BJ (cell line): ENCODE data around the gene SAC3D1. TPM values are rescaled to one million over a fixed set of nuclear protein-coding genes. Genes with fewer than 3 reads are reported as not detected.

Source experiments
- CTCF ChIA-PET: fragments of 350-600 bp; formaldehyde crosslinking; extraction: SDS; loops from one replicate; lab custom pipeline; 2021; ENCODE audit warnings: antibody characterized with exemption, inconsistent platforms; lab: Yijun Ruan, JAX
- POLR2A ChIA-PET: fragments of 300-600 bp; sonication (Branson Sonifier 250); formaldehyde crosslinking; extraction: SDS; loops from one replicate; lab custom pipeline; 2021; ENCODE audit warnings: antibody characterized with exemption; lab: Charles Lee
- DNase-seq: peaks from one replicate; pipeline ENCODE4 v3.0.0-alpha.2; 2011; ENCODE audit warnings: low read depth
- H3K27me3 ChIP-seq: 2 replicates; pipeline ENCODE4 v1.6.0; 2011; ENCODE audit warnings: low read length; ENCODE audit not compliant: control insufficient read depth, insufficient read depth
- H3K36me3 ChIP-seq: 2 replicates; pipeline ENCODE4 v1.5.1; 2011; ENCODE audit warnings: low read length; ENCODE audit not compliant: control insufficient read depth, insufficient read depth
- H3K4me3 ChIP-seq: 2 replicates; pipeline ENCODE4 v1.5.1; 2011; ENCODE audit warnings: low read depth, mild to moderate bottlenecking, control low read depth, low read length
- CTCF ChIP-seq: IDR thresholded peaks from 2 replicates; pipeline ENCODE4 v1.5.1; 2011; ENCODE audit warnings: low read depth, mild to moderate bottlenecking, control low read depth, inconsistent platforms, low read length, moderate library complexity; ENCODE audit not compliant: insufficient read depth
- polyA plus RNA-seq: library from polyadenylated mRNA; depleted of rRNA; stranded (reverse); fragments of >200 nt; gene quantifications from 2 replicates; pipeline ENCODE4 v1.2.3, GENCODE V29; 2011

The SAC3D1 gene
- polyA plus RNA-seq, 1 experiment: 7.3 TPM

GRCh38 chr11:65043881-65044501 lies 3.0 kb downstream of the SAC3D1 start:
- CTCF ChIA-PET: interaction anchor here (0.6 kb wide), 1 partner anchor 32 kb away, joined by 3 read pairs; no protein-coding TSS in a partner anchor
- no peak for TF ChIP-seq CTCF
- Histone ChIP-seq H3K4me3 (no peak overlapping the region), H3K27me3 (no peaks in the 10 kb centered on the region), H3K36me3 (peaks cover 9% of the 10 kb centered on the region)
- peak; percentile 29 for DNase-seq
- POLR2A ChIA-PET: interaction anchor here (0.5 kb wide), 1 partner anchor 464 kb away, joined by 3 read pairs; no protein-coding TSS in a partner anchor

GRCh38 chr11:65045061-65045460 lies 4.1 kb downstream of the SAC3D1 start:
- H3K27me3 ChIP-seq: no peaks in the 10 kb centered on the region
- H3K4me3 ChIP-seq: no peak overlapping the region
- ChIA-PET CTCF (interaction anchor here (0.9 kb wide), 1 partner anchor 31 kb away, joined by 3 read pairs; no protein-coding TSS in a partner anchor), POLR2A (no interaction called here)
- TF ChIP-seq CTCF: no peak
- DNase-seq: no peak
- H3K36me3 ChIP-seq: peaks cover 7% of the 10 kb centered on the region

- no peak overlapping the region for H3K4me3 ChIP-seq
- DNase-seq: no peak
- H3K36me3 ChIP-seq: peaks cover 7% of the 10 kb centered on the region
- no peaks in the 10 kb centered on the region for H3K27me3 ChIP-seq
- CTCF ChIA-PET: interaction anchor here (1.2 kb wide), 1 partner anchor 32 kb away, joined by 3 read pairs; the partner anchor contains the start of gene ARL2
- POLR2A ChIA-PET: no interaction called here
- no peak for TF ChIP-seq CTCF
Observed at GRCh38 chr11:65045728-65046127, 4.7 kb downstream of the SAC3D1 start.

GRCh38 chr11:65047581-65048422 lies 6.8 kb downstream of the SAC3D1 start:
- Histone ChIP-seq H3K27me3 (no peaks in the 10 kb centered on the region), H3K4me3 (peak overlapping the region; percentile 41), H3K36me3 (peaks cover 7% of the 10 kb centered on the region)
- ChIA-PET CTCF (interaction anchor here (1.1 to 1.2 kb wide), 4 partner anchors 12 to 64 kb away, joined by 3 read pairs; partner anchors contain the start of genes ARL2 and SNX15), POLR2A (no interaction called here)
- no peak for DNase-seq
- TF ChIP-seq CTCF: no peak

- H3K27me3 ChIP-seq: peaks cover 3% of the 10 kb centered on the region; the same call in 1 of the 2 replicates
- POLR2A ChIA-PET: no interaction called here
- no peak overlapping the region for H3K4me3 ChIP-seq
- TF ChIP-seq CTCF: no peak
- DNase-seq: no peak
- CTCF ChIA-PET: no interaction called here
- no peaks in the 10 kb centered on the region for H3K36me3 ChIP-seq
Observed at GRCh38 chr11:65051398-65051858, 10.4 kb downstream of the SAC3D1 start.
